ENCODE results near the gene MZF1.
A peak's percentile ranks its signal among the peaks of the same experiment; 100 is the strongest.

MZF1 gene

DNA sequence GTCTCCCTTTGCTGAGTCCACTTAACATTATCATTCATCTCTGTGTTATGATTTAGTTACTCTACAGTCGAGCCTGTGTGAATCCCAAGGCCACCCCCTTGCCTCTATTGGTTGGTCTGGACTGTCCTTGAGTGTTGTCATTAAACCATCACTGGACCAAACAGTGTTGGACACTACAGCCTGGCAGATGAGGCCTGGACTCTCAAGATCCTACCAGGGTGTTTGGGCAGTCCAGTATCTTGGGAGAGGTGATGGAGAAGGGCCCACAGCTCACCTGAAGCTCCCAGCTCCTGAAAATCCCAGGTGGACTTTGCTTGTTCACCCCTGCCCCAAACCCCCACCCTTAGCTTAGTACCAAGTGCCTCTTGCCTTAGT, 22.0 kb downstream of the MZF1 start:
- TF ChIP-seq, protein P1, sequence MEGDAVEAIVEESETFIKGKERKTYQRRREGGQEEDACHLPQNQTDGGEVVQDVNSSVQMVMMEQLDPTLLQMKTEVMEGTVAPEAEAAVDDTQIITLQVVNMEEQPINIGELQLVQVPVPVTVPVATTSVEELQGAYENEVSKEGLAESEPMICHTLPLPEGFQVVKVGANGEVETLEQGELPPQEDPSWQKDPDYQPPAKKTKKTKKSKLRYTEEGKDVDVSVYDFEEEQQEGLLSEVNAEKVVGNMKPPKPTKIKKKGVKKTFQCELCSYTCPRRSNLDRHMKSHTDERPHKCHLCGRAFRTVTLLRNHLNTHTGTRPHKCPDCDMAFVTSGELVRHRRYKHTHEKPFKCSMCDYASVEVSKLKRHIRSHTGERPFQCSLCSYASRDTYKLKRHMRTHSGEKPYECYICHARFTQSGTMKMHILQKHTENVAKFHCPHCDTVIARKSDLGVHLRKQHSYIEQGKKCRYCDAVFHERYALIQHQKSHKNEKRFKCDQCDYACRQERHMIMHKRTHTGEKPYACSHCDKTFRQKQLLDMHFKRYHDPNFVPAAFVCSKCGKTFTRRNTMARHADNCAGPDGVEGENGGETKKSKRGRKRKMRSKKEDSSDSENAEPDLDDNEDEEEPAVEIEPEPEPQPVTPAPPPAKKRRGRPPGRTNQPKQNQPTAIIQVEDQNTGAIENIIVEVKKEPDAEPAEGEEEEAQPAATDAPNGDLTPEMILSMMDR (conservative IDR thresholded peaks at IDR 0.05; ENCODE audit: low read depth, low read length): no peak
- no peak overlapping the region for H3K4me3 ChIP-seq (ENCODE audit: low read length)
- no peak for DNase-seq (ENCODE audit: low read depth)

DNA sequence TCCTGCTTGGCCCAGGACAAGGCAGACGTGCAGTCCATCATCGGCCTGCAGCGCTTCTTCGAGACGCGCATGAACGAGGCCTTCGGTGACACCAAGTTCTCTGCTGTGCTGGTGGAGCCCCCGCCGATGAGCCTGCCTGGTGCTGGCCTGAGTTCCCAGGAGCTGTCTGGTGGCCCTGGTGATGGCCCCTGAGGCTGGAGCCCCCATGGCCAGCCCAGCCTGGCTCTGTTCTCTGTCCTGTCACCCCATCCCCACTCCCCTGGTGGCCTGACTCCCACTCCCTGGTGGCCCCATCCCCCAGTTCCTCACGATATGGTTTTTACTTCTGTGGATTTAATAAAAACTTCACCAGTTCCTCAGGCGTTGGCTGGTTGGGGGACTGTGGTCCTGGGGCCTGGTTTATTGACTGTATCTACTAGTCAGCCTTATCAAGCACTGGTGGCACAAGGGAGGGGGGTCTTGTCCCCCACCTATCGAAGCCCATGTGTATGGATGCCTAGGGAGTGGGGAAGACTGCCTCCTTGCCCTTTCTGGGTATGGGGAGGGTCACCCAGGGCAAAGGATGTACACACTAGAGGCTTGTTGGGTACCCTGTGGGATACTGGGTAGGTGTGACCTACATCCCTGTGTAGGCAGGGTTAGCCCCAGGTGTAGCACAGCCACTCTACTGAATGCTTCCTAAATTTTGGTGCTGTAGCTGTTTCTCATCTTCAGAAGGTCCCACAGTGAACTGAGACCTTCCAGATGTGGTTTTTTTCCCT, 22.6 kb downstream of the MZF1 start:
- TF ChIP-seq, protein P1 (conservative IDR thresholded peaks at IDR 0.05; ENCODE audit: low read depth, low read length): no peak
- no peak for DNase-seq (ENCODE audit: low read depth)
- no peak overlapping the region for H3K4me3 ChIP-seq (ENCODE audit: low read length)

DNA sequence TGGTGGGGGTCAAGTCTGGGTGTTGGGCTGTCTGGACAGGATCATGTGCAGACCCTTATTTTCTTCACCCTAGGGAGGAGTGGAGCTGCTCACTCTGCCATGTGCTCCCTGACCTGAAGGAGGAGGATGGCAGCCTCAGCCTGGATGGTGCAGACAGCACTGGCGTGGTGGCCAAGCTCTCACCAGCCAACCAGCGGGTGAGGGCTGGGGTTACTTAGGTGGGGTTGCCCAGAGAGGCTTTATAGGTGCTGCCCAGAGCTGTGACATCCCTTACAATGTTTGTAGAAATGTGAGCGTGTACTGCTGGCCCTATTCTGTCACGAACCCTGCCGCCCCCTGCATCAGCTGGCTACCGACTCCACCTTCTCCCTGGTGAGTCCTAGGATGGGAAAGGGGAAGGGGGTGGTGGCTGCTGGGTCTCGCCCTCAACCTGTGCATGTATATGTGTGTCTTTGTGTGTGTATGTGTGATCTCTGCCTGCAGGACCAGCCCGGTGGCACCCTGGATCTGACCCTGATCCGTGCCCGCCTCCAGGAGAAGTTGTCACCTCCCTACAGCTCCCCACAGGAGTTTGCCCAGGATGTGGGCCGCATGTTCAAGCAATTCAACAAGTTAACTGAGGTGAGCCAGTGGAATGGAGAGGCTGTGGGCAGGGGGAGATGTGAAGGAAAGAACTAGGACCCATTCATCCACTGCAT, 23.3 kb downstream of the MZF1 start:
- TF ChIP-seq, protein P1 (conservative IDR thresholded peaks at IDR 0.05; ENCODE audit: low read depth, low read length): no peak
- no peak overlapping the region for H3K4me3 ChIP-seq (ENCODE audit: low read length)
- no peak for DNase-seq (ENCODE audit: low read depth)

DNA sequence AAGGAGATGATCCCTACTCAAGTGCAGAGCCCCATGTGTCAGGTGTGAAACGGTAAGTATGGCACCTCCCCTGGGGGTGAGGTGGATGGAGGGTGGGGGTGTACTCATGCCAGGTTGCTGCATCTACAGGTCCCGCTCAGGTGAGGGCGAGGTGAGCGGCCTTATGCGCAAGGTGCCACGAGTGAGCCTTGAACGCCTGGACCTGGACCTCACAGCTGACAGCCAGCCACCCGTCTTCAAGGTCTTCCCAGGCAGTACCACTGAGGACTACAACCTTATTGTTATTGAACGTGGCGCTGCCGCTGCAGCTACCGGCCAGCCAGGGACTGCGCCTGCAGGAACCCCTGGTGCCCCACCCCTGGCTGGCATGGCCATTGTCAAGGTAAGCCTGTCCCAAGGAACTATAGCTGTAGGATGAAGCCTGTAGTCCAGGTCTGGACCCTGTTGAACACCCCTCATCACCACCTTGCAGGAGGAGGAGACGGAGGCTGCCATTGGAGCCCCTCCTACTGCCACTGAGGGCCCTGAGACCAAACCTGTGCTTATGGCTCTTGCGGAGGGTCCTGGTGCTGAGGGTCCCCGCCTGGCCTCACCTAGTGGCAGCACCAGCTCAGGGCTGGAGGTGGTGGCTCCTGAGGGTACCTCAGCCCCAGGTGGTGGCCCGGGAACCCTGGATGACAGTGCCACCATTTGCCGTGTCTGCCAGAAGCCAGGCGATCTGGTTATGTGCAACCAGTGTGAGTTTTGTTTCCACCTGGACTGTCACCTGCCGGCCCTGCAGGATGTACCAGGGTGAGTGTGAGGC, 24.1 kb downstream of the MZF1 start:
- DNase-seq (ENCODE audit: low read depth): no peak
- no peak overlapping the region for H3K4me3 ChIP-seq (ENCODE audit: low read length)
- TF ChIP-seq, protein P1 (conservative IDR thresholded peaks at IDR 0.05; ENCODE audit: low read depth, low read length): no peak

DNA sequence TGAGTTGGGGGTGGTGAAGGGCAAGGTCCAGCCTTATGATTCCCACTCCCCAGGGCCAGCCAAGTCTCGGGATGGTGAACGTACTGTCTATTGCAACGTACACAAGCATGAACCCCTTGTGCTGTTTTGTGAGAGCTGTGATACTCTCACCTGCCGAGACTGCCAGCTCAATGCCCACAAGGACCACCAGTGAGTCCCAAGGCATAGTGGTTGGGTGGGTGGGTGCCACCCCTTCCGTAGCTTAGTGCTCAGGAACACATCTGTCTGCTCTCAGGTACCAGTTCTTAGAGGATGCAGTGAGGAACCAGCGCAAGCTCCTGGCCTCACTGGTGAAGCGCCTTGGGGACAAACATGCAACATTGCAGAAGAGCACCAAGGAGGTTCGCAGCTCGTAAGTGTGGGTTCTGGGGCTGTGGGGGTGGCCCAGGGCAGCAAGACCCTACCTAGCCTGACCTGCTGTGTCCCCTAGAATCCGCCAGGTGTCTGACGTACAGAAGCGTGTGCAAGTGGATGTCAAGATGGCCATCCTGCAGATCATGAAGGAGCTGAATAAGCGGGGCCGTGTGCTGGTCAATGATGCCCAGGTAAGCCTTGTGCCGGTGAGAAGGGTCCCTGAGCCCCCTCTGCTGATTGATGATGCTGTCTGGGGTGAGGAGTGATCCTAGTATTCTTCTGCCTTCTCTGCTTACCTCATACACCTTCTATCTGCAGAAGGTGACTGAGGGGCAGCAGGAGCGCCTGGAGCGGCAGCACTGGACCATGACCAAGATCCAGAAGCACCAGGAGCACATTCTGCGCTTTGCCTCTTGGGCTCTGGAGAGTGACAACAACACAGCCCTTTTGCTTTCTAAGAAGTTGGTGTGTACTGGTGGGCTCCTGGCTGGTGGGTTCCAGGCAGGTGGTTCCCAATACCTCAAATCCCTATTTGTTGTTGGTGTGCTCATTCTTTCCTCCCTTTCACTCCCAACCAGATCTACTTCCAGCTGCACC, 25.5 kb downstream of the MZF1 start:
- TF ChIP-seq, protein P1 (conservative IDR thresholded peaks at IDR 0.05; ENCODE audit: low read depth, low read length): no peak
- no peak overlapping the region for H3K4me3 ChIP-seq (ENCODE audit: low read length)
- no peak for DNase-seq (ENCODE audit: low read depth)

DNA sequence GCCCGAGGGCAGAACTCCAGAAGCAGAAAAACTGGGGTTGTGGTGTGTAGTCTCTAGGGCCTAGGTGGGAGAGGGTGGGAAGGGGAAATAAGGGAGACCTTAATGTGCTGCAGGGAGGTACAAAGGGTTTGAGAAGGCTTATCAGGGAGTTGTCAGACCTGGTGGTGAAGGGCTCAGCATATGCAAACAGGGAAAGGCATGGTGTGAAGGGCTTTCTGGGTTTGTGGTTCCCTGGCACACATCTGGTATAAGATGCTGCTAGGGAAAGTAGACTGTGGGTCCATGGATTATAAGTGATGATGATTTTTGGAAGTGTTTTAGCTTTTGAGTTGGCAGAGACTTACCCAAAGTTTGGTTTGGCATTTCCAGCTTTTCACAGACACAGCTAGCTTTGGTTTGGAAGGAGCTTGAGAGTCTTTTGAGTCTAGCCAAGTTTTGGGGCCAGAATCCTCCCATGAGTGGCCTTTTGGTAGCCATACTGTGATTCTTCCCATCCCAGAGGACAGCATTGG, 27.1 kb downstream of the MZF1 start:
- TF ChIP-seq, protein P1 (conservative IDR thresholded peaks at IDR 0.05; ENCODE audit: low read depth, low read length): no peak
- DNase-seq (ENCODE audit: low read depth): no peak
- H3K4me3 ChIP-seq (ENCODE audit: low read length): peak overlapping the region; percentile 95

All from retinal pigment epithelial cell (primary cell).